GM10248 (cell line): ENCODE data around the gene USP40.

ENCODE experiments used
- CTCF ChIA-PET: fragments of 300-600 bp; sonication (Branson Sonifier 250); formaldehyde crosslinking; extraction: SDS; loops from one replicate; lab custom pipeline; 2021; ENCODE audit warnings: antibody characterized with exemption; lab: Yijun Ruan, JAX
- POLR2A ChIA-PET: fragments of 350-650 bp; sonication (Branson Sonifier 250); formaldehyde crosslinking; extraction: SDS; loops from one replicate; lab custom pipeline; 2020; ENCODE audit warnings: antibody characterized with exemption; lab: Yijun Ruan, JAX
- DNase-seq: peaks from one replicate; pipeline ENCODE4 v3.0.0; 2012; ENCODE audit errors: extremely low spot score
- CTCF ChIP-seq: IDR thresholded peaks from 2 replicates; pipeline ENCODE4 v1.5.1; 2012; ENCODE audit warnings: mild to moderate bottlenecking, low read depth; ENCODE audit errors: extremely low read depth, missing control alignments, control extremely low read depth

The USP40 gene

GRCh38 chr2:233469261-233470010 lies 97.1 kb downstream of the USP40 start:
- no peak for TF ChIP-seq CTCF
- POLR2A ChIA-PET: no interaction called here
- CTCF ChIA-PET: no interaction called here
- DNase-seq: no peak

- DNase-seq: no peak
- ChIA-PET CTCF (no interaction called here), POLR2A (no interaction called here)
- no peak for TF ChIP-seq CTCF
Measured at GRCh38 chr2:233468741-233469110, 97.9 kb downstream of the USP40 start.

GRCh38 chr2:233468047-233468740 lies 98.4 kb downstream of the USP40 start:
- CTCF ChIA-PET: interaction anchor here (1.2 to 1.7 kb wide), 2 partner anchors 10 to 27 kb away, joined by 3 to 4 read pairs; no protein-coding TSS in a partner anchor

GRCh38 chr2:233466991-233467603 lies 99.5 kb downstream of the USP40 start:
- CTCF ChIA-PET: interaction anchor here (1.2 to 1.7 kb wide), 2 partner anchors 9 to 28 kb away, joined by 3 to 4 read pairs; no protein-coding TSS in a partner anchor
- no peak for TF ChIP-seq CTCF
- DNase-seq: no peak
- POLR2A ChIA-PET: no interaction called here

More at GRCh38 chr2:233468047-233468740, 98.4 kb downstream of the USP40 start:
- TF ChIP-seq CTCF: peak; percentile 1
- no peak for DNase-seq
- POLR2A ChIA-PET: no interaction called here

- TF ChIP-seq CTCF: no peak
- ChIA-PET CTCF (no interaction called here), POLR2A (no interaction called here)
- DNase-seq: no peak
Measured at GRCh38 chr2:233464531-233465240, 101.9 kb downstream of the USP40 start.

- ChIA-PET POLR2A (no interaction called here), CTCF (no interaction called here)
- TF ChIP-seq CTCF: no peak
- no peak for DNase-seq
Measured at GRCh38 chr2:233464056-233464455, 102.5 kb downstream of the USP40 start.
